Esophagus squamous epithelium (tissue), 5 donors: ENCODE results near the gene ADAMTSL1. TPM values are rescaled to one million over a fixed set of nuclear protein-coding genes. Genes with fewer than 3 reads are reported as not detected.

Source experiments
- DNase-seq: peaks from one replicate; lab custom pipeline; 2025; lab: John Stamatoyannopoulos, UW
- H3K27ac ChIP-seq, 4 donors: fragments of 200-600 bp; sonication (generic); one replicate each; pipeline ENCODE4 v1.5.1; 2016 to 2019; ENCODE audit warnings: mild to moderate bottlenecking in 1 of 4
- H3K27me3 ChIP-seq, 4 donors: fragments of 200-600 bp; sonication (generic); 1 replicate in 3 of 4; 2 replicates in 1 of 4; pipeline versions ENCODE4 v1.5.1 to v1.6.0; 2017 to 2021; ENCODE audit warnings: antibody characterized with exemption in 1 of 4
- H3K36me3 ChIP-seq, 3 donors: fragments of 200-600 bp; sonication (generic); one replicate each; pipeline ENCODE4 v1.5.1; 2016 to 2019
- H3K4me1 ChIP-seq, 3 donors: fragments of 200-600 bp; sonication (generic); one replicate each; pipeline ENCODE4 v1.5.1; 2017 to 2019
- H3K4me3 ChIP-seq, 4 donors: fragments of 200-600 bp; sonication (generic); 1 replicate in 3 of 4; 2 replicates in 1 of 4; pipeline ENCODE4 v1.5.1; 2016 to 2019; ENCODE audit warnings: mild to moderate bottlenecking in 2 of 4, moderate library complexity in 1 of 4
- H3K9me3 ChIP-seq, 3 donors: fragments of 200-600 bp; sonication (generic); one replicate each; pipeline ENCODE4 v1.5.1; 2016 to 2019
- POLR2A ChIP-seq, 4 donors: fragments of 450-650 bp; IDR thresholded peaks; one replicate each; pipeline ENCODE4 v1.6.1; 2017; ENCODE audit warnings: antibody characterized with exemption in 4 of 4, mild to moderate bottlenecking in 4 of 4, moderate library complexity in 3 of 4
- WGBS, 2 donors: methylation state at CpG; one replicate each; pipeline ENCODE4 v1.1.5; 2018; 5-methylcytosine and 5-hydroxymethylcytosine counted together
- intact Hi-C: fragments of 100-400 bp; cut with DNase I; formaldehyde crosslinking; loops from one replicate; pipeline ENCODE4 v1.15.0; 2022
- total RNA-seq, 4 donors: library from RNA; depleted of rRNA; stranded (reverse); fragments of >200 nt; gene quantifications; one replicate each; pipeline ENCODE4 v1.1.0, GENCODE V29; 2016
- TF ChIP-seq, protein P1 (sequence below), 6 experiments: fragments of 450-650 bp in 4 of 6; fragments of 200-600 bp in 2 of 6; sonication (generic) in 2 of 6; IDR thresholded peaks; one replicate each; pipeline ENCODE4 v1.5.1; 2016 to 2019; ENCODE audit warnings: antibody characterized with exemption in 6 of 6, mild to moderate bottlenecking in 4 of 6, moderate library complexity in 4 of 6
- donor health status: DM: yes; HTN: yes; CAD: no.

ADAMTSL1 gene
- total RNA-seq, 4 donors from 2014 or later = 0.80 to 23.7 (median 2.3) TPM

- Histone ChIP-seq H3K27ac (no peak overlapping the region), H3K36me3 (no peaks in the 10 kb centered on the region), H3K9me3 (no peaks in the 10 kb centered on the region), H3K27me3 (no peaks in the 10 kb centered on the region), H3K4me1 (peaks cover 0 to 19% (median 0%) of the 10 kb centered on the region in 3 donors), H3K4me3 (no peak overlapping the region)
- TF ChIP-seq, protein P1, sequence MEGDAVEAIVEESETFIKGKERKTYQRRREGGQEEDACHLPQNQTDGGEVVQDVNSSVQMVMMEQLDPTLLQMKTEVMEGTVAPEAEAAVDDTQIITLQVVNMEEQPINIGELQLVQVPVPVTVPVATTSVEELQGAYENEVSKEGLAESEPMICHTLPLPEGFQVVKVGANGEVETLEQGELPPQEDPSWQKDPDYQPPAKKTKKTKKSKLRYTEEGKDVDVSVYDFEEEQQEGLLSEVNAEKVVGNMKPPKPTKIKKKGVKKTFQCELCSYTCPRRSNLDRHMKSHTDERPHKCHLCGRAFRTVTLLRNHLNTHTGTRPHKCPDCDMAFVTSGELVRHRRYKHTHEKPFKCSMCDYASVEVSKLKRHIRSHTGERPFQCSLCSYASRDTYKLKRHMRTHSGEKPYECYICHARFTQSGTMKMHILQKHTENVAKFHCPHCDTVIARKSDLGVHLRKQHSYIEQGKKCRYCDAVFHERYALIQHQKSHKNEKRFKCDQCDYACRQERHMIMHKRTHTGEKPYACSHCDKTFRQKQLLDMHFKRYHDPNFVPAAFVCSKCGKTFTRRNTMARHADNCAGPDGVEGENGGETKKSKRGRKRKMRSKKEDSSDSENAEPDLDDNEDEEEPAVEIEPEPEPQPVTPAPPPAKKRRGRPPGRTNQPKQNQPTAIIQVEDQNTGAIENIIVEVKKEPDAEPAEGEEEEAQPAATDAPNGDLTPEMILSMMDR (IDR thresholded peaks at IDR 0.05) = no peak
- TF ChIP-seq POLR2A (IDR thresholded peaks at IDR 0.05) = no peak
- no peak for DNase-seq
- intact Hi-C loops = no loop called here
Observed at GRCh38 chr9:18611971-18612370, 138.0 kb downstream of the ADAMTSL1 start.

DNA sequence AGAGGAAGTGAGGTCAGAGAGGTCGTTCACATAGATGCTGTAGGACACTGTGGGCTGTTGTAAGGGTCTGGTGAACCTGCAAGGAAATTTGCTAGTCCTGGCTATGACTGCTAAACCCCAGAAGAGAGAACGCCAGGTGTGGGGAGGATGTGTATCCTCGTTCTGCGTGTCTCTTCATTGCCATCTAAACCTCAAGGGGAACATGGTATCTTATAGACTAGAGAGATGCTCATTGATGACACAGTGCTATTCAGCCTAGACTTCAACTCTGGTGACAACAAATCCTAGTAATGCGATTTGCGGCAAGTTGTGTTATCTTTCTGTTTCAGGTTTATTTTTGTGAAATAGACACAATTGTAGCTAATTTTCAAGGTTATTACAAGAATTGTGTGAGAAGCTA is 140.2 kb downstream of the ADAMTSL1 start:
- Histone ChIP-seq H3K9me3 (no peaks in the 10 kb centered on the region), H3K27ac (no peak overlapping the region), H3K36me3 (no peaks in the 10 kb centered on the region), H3K4me3 (no peak overlapping the region), H3K27me3 (no peaks in the 10 kb centered on the region), H3K4me1 (peaks cover 0 to 16% (median 0%) of the 10 kb centered on the region in 3 donors)
- TF ChIP-seq, protein P1 (IDR thresholded peaks at IDR 0.05) = no peak
- no peak for TF ChIP-seq POLR2A (IDR thresholded peaks at IDR 0.05)
- no peak for DNase-seq
- intact Hi-C loops = no loop called here
- WGBS, 2 donors = 84 to 86% methylated on average over 6 of the region's 6 CpGs

DNA sequence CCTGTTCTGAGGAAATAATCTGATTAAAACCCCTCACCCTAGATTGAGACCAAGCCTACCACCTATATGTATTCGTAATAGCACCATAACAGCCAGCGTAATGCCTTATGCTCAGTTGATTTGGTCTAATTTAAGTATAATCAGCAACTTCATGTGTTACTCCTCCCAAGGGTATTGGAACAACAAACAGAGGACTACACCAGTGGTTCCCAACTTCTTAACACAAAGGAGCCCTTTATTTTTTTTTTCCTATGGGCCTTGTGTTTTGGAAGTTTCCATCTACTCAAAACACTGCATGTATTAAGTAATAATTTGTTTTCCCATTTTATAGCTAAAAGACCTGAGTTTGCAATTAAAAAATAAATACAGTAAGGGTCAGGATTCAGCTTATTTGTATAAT is 140.7 kb downstream of the ADAMTSL1 start:
- Histone ChIP-seq H3K4me3 (no peak overlapping the region), H3K4me1 (peaks cover 0 to 16% (median 0%) of the 10 kb centered on the region in 3 donors), H3K36me3 (no peaks in the 10 kb centered on the region), H3K27me3 (no peaks in the 10 kb centered on the region), H3K27ac (no peak overlapping the region), H3K9me3 (no peaks in the 10 kb centered on the region)
- DNase-seq = no peak
- intact Hi-C loops = no loop called here
- 94 to 95% methylated on average over 2 of the region's 2 CpGs for WGBS, 2 donors
- TF ChIP-seq, protein P1 (IDR thresholded peaks at IDR 0.05) = no peak
- TF ChIP-seq POLR2A (IDR thresholded peaks at IDR 0.05) = no peak

- intact Hi-C loops = no loop called here
- Histone ChIP-seq H3K4me1 (peaks cover 0 to 2% (median 0%) of the 10 kb centered on the region in 3 donors), H3K4me3 (no peak overlapping the region), H3K36me3 (no peaks in the 10 kb centered on the region), H3K27ac (no peak overlapping the region), H3K9me3 (no peaks in the 10 kb centered on the region), H3K27me3 (no peaks in the 10 kb centered on the region)
- no peak for TF ChIP-seq POLR2A (IDR thresholded peaks at IDR 0.05)
- TF ChIP-seq, protein P1 (IDR thresholded peaks at IDR 0.05) = no peak
- no peak for DNase-seq
Observed at GRCh38 chr9:18616976-18617375, 143.0 kb downstream of the ADAMTSL1 start.

- no peak overlapping the region for H3K4me3 ChIP-seq
- TF ChIP-seq POLR2A (IDR thresholded peaks at IDR 0.05) = no peak
- TF ChIP-seq, protein P1 (IDR thresholded peaks at IDR 0.05) = no peak
- H3K27me3 ChIP-seq = no peaks in the 10 kb centered on the region
- peaks cover 0 to 2% (median 0%) of the 10 kb centered on the region in 3 donors for H3K4me1 ChIP-seq
- intact Hi-C loops = no loop called here
- 63 to 75% methylated on average over 1 of the region's 1 CpG for WGBS, 2 donors
- H3K9me3 ChIP-seq = no peaks in the 10 kb centered on the region
- no peak overlapping the region for H3K27ac ChIP-seq
- H3K36me3 ChIP-seq = no peaks in the 10 kb centered on the region
- no peak for DNase-seq
Observed at GRCh38 chr9:18617759-18618158, 143.8 kb downstream of the ADAMTSL1 start.
